WTC11 (cell line): ENCODE results near the gene CNTNAP2. TPM values are rescaled to one million over a fixed set of nuclear protein-coding genes. Genes with fewer than 3 reads are reported as not detected.

Source experiments
- ATAC-seq: fragments of 200-7000 bp; cut with Tn5 transposase; 2 replicates; pipeline ENCODE4 v1.10.0; 2021; ENCODE audit warnings: mild to moderate bottlenecking, moderate library complexity
- CTCF ChIA-PET: fragments of 300-600 bp; sonication (Branson Sonifier 250); formaldehyde crosslinking; loops from one replicate; lab custom pipeline; 2021; ENCODE audit warnings: antibody characterized with exemption; lab: Charles Lee
- POLR2A ChIA-PET: fragments of 350-600 bp; sonication (Branson Sonifier 250); formaldehyde crosslinking; loops from one replicate; lab custom pipeline; 2021; ENCODE audit warnings: antibody characterized with exemption; lab: Charles Lee
- DNase-seq: peaks from one replicate; pipeline ENCODE4 v3.0.0; 2021; ENCODE audit warnings: low spot score
- H3K27ac Mint-ChIP-seq: 2 replicates; pipeline ENCODE4 v1.8.0; 2021; ENCODE audit warnings: mixed read lengths
- H3K27me3 Mint-ChIP-seq: 2 replicates; pipeline ENCODE4 v1.8.0; 2021; ENCODE audit warnings: low read depth, mild to moderate bottlenecking, moderate library complexity, mixed read lengths
- H3K36me3 Mint-ChIP-seq: 2 replicates; pipeline ENCODE4 v1.8.0; 2021; ENCODE audit warnings: mixed read lengths
- H3K4me1 Mint-ChIP-seq: 2 replicates; pipeline ENCODE4 v1.8.0; 2022; ENCODE audit warnings: mixed read lengths
- H3K4me3 Mint-ChIP-seq: 2 replicates; pipeline ENCODE4 v1.8.0; 2021; ENCODE audit warnings: mild to moderate bottlenecking, moderate library complexity, mixed read lengths
- H3K9me3 Mint-ChIP-seq: 2 replicates; pipeline ENCODE4 v1.8.0; 2021; ENCODE audit warnings: mixed read lengths
- AFF4 ChIP-seq: sonication (generic); formaldehyde crosslinking; IDR thresholded peaks from 2 replicates; pipeline ENCODE4 v1.8.1; 2023; ENCODE audit warnings: mild to moderate bottlenecking, missing genetic modification reagents, borderline replicate concordance
- ARID4B ChIP-seq: sonication (generic); formaldehyde crosslinking; IDR thresholded peaks from 2 replicates; pipeline ENCODE4 v1.8.0; 2023; ENCODE audit warnings: missing genetic modification reagents, mild to moderate bottlenecking, borderline replicate concordance
- CREB1 ChIP-seq: sonication (generic); formaldehyde crosslinking; IDR thresholded peaks from 2 replicates; pipeline ENCODE4 v1.8.0; 2023; ENCODE audit warnings: mild to moderate bottlenecking, missing genetic modification reagents
- E2F5 ChIP-seq: sonication (generic); formaldehyde crosslinking; IDR thresholded peaks from 2 replicates; pipeline ENCODE4 v1.8.1; 2022; ENCODE audit warnings: mild to moderate bottlenecking, moderate library complexity, missing genetic modification reagents
- EMX1 ChIP-seq: fragments of 250-450 bp; sonication (Bioruptor Pico); IDR thresholded peaks from 2 replicates; pipeline ENCODE4 v1.8.0; 2021; ENCODE audit warnings: mild to moderate bottlenecking
- FOXP1 ChIP-seq: sonication (generic); formaldehyde crosslinking; IDR thresholded peaks from 2 replicates; pipeline ENCODE4 v1.8.0; 2022; ENCODE audit warnings: missing genetic modification reagents, mild to moderate bottlenecking, moderate library complexity, borderline replicate concordance
- HMGA2 ChIP-seq: fragments of 250-450 bp; sonication (Bioruptor Pico); IDR thresholded peaks from 2 replicates; pipeline ENCODE4 v1.4.0; 2021; ENCODE audit warnings: mild to moderate bottlenecking, moderate library complexity
- IRF1 ChIP-seq: sonication (generic); formaldehyde crosslinking; IDR thresholded peaks from 2 replicates; pipeline ENCODE4 v1.8.0; 2023; ENCODE audit warnings: missing genetic modification reagents
- JUN ChIP-seq: sonication (generic); formaldehyde crosslinking; IDR thresholded peaks from 2 replicates; pipeline ENCODE4 v1.8.0; 2023; ENCODE audit warnings: mild to moderate bottlenecking, missing genetic modification reagents
- MXD4 ChIP-seq: fragments of 250-450 bp; sonication (Bioruptor Pico); IDR thresholded peaks from 2 replicates; pipeline ENCODE4 v1.8.0; 2021; ENCODE audit warnings: mild to moderate bottlenecking, moderate library complexity, borderline replicate concordance
- MYBL2 ChIP-seq: sonication (generic); formaldehyde crosslinking; IDR thresholded peaks from 2 replicates; pipeline ENCODE4 v1.8.1; 2023; ENCODE audit warnings: mild to moderate bottlenecking, moderate library complexity, missing genetic modification reagents
- NFATC4 ChIP-seq: fragments of 250-450 bp; sonication (Bioruptor Pico); IDR thresholded peaks from 2 replicates; pipeline ENCODE4 v1.9.0; 2021; ENCODE audit warnings: mild to moderate bottlenecking
- NFYB ChIP-seq: sonication (generic); formaldehyde crosslinking; conservative IDR thresholded peaks from 2 replicates; pipeline ENCODE4 v1.8.0; 2022; ENCODE audit warnings: low read depth, missing genetic modification reagents
- NR1H2 ChIP-seq: sonication (generic); formaldehyde crosslinking; IDR thresholded peaks from 2 replicates; pipeline ENCODE4 v1.9.0; 2021; ENCODE audit warnings: mild to moderate bottlenecking, moderate library complexity, missing genetic modification reagents
- NR3C1 ChIP-seq: sonication (generic); formaldehyde crosslinking; conservative IDR thresholded peaks from 2 replicates; pipeline ENCODE4 v1.8.1; 2023; ENCODE audit warnings: low read depth, mild to moderate bottlenecking, missing genetic modification reagents
- PRRX2 ChIP-seq: fragments of 250-450 bp; sonication (Bioruptor Pico); IDR thresholded peaks from 2 replicates; pipeline ENCODE4 v1.8.0; 2021; ENCODE audit warnings: mild to moderate bottlenecking
- SMAD3 ChIP-seq: sonication (generic); formaldehyde crosslinking; IDR thresholded peaks from 2 replicates; pipeline ENCODE4 v1.8.0; 2022; ENCODE audit warnings: missing genetic modification reagents, mild to moderate bottlenecking, borderline replicate concordance
- SOX15 ChIP-seq: fragments of 250-450 bp; sonication (Bioruptor Pico); IDR thresholded peaks from 2 replicates; pipeline ENCODE4 v1.9.0; 2021; ENCODE audit warnings: mild to moderate bottlenecking
- SP1 ChIP-seq: sonication (generic); formaldehyde crosslinking; conservative IDR thresholded peaks from 2 replicates; pipeline ENCODE4 v1.8.1; 2022; ENCODE audit warnings: missing genetic modification reagents
- ZNF138 ChIP-seq: sonication (generic); formaldehyde crosslinking; conservative IDR thresholded peaks from 2 replicates; pipeline ENCODE4 v1.8.1; 2022; ENCODE audit warnings: mild to moderate bottlenecking, moderate library complexity, missing genetic modification reagents
- ZNF219 ChIP-seq: sonication (generic); formaldehyde crosslinking; IDR thresholded peaks from 2 replicates; pipeline ENCODE4 v1.8.0; 2023; ENCODE audit warnings: missing genetic modification reagents, mild to moderate bottlenecking, borderline replicate concordance
- ZNF396 ChIP-seq: fragments of 250-450 bp; sonication (Bioruptor Pico); IDR thresholded peaks from 2 replicates; pipeline ENCODE4 v1.8.0; 2021; ENCODE audit warnings: mild to moderate bottlenecking, moderate library complexity, borderline replicate concordance
- ZNF416 ChIP-seq: fragments of 250-450 bp; sonication (Bioruptor Pico); IDR thresholded peaks from 2 replicates; pipeline ENCODE4 v1.9.0; 2021; ENCODE audit warnings: mild to moderate bottlenecking, inconsistent platforms
- ZSCAN18 ChIP-seq: fragments of 250-450 bp; sonication (Bioruptor Pico); IDR thresholded peaks from 2 replicates; pipeline ENCODE4 v2.1.2; 2022; ENCODE audit warnings: mild to moderate bottlenecking, moderate library complexity
- total RNA-seq: library from RNA; stranded (reverse); gene quantifications from 3 replicates; pipeline ENCODE4 v1.2.3, GENCODE V29; 2021

The CNTNAP2 gene
- total RNA-seq, 1 experiment from 2014 or later: 63.8 TPM

- TF ChIP-seq NFATC4 (CRISPR knock-in tag) (no peak), SP1 (CRISPR knock-in tag) (no peak), HMGA2 (CRISPR knock-in tag) (no peak), E2F5 (CRISPR knock-in tag) (no peak), MXD4 (CRISPR knock-in tag) (no peak), JUN (CRISPR knock-in tag) (no peak), NR3C1 (CRISPR knock-in tag) (no peak), IRF1 (CRISPR knock-in tag) (no peak), NR1H2 (no peak), FOXP1 (CRISPR knock-in tag) (no peak), CREB1 (CRISPR knock-in tag) (no peak), SMAD3 (CRISPR knock-in tag) (no peak), ZSCAN18 (CRISPR knock-in tag) (no peak), ZNF219 (no peak), ZNF416 (CRISPR knock-in tag) (no peak), MYBL2 (CRISPR knock-in tag) (no peak), ZNF396 (CRISPR knock-in tag) (no peak)
- H3K9me3 Mint-ChIP-seq: no peaks in the 10 kb centered on the region
- CTCF ChIA-PET: no interaction called here
- H3K27me3 Mint-ChIP-seq: no peaks in the 10 kb centered on the region
- no peak overlapping the region for H3K4me3 Mint-ChIP-seq
- H3K27ac Mint-ChIP-seq: no peak overlapping the region
- no peak for ATAC-seq
- POLR2A ChIA-PET: no interaction called here
- H3K4me1 Mint-ChIP-seq: no peaks in the 10 kb centered on the region
- H3K36me3 Mint-ChIP-seq: no peaks in the 10 kb centered on the region
- no peak for DNase-seq
Measured at GRCh38 chr7:146423446-146423845, 306.8 kb downstream of the CNTNAP2 start.

GRCh38 chr7:146424084-146424483, 307.5 kb downstream of the CNTNAP2 start:
- Mint-ChIP-seq H3K36me3 (no peaks in the 10 kb centered on the region), H3K4me3 (no peak overlapping the region), H3K4me1 (no peaks in the 10 kb centered on the region), H3K9me3 (peaks cover 5% of the 10 kb centered on the region; the same call in 1 of the 2 replicates), H3K27ac (no peak overlapping the region; the same call in 1 of the 2 replicates), H3K27me3 (no peaks in the 10 kb centered on the region)
- ATAC-seq: no peak
- CTCF ChIA-PET: interaction anchor here (0.6 kb wide), 1 partner anchor 774 kb away, joined by 3 read pairs; no protein-coding TSS in a partner anchor
- POLR2A ChIA-PET: no interaction called here
- TF ChIP-seq AFF4 (no peak), PRRX2 (CRISPR knock-in tag) (no peak), ZSCAN18 (CRISPR knock-in tag) (no peak), EMX1 (CRISPR knock-in tag) (no peak), ZNF138 (CRISPR knock-in tag) (no peak), SOX15 (CRISPR knock-in tag) (no peak), NFYB (CRISPR knock-in tag) (no peak), ARID4B (CRISPR knock-in tag) (no peak)
- DNase-seq: no peak
